Activated CD8-positive, alpha-beta T cell treated with anti-CD3 and anti-CD28 coated beads for 36 hours (primary cell): ENCODE measurements around the gene CLTA. TPM values are rescaled to one million over a fixed set of nuclear protein-coding genes. Genes with fewer than 3 reads are reported as not detected.

ENCODE experiments used
- ATAC-seq: fragments of 200-7000 bp; cut with Tn5 transposase; one replicate; pipeline ENCODE4 v1.10.0; 2021; ENCODE audit warnings: mild to moderate bottlenecking, moderate library complexity
- CTCF ChIA-PET: fragments of 350-600 bp; sonication (Branson Sonifier 250); formaldehyde crosslinking; loops from one replicate; lab custom pipeline; 2021; ENCODE audit warnings: antibody characterized with exemption; lab: Charles Lee
- POLR2A ChIA-PET: fragments of 350-600 bp; sonication (Branson Sonifier 250); formaldehyde crosslinking; loops from one replicate; lab custom pipeline; 2021; ENCODE audit warnings: antibody characterized with exemption; lab: Charles Lee
- DNase-seq: peaks from one replicate; pipeline ENCODE4 v3.0.0-alpha.2; 2020
- H3K27ac Mint-ChIP-seq: one replicate; pipeline ENCODE4 v1.8.0; 2021; ENCODE audit warnings: mild to moderate bottlenecking, mixed read lengths
- H3K27me3 Mint-ChIP-seq: one replicate; pipeline ENCODE4 v1.8.0; 2021; ENCODE audit warnings: mixed read lengths
- H3K36me3 Mint-ChIP-seq: one replicate; pipeline ENCODE4 v1.8.0; 2021; ENCODE audit warnings: low read depth, mixed read lengths
- H3K4me1 Mint-ChIP-seq: one replicate; pipeline ENCODE4 v1.8.0; 2021; ENCODE audit warnings: low read depth, mixed read lengths
- H3K4me3 Mint-ChIP-seq: one replicate; pipeline ENCODE4 v1.8.0; 2021; ENCODE audit warnings: mild to moderate bottlenecking, moderate library complexity, mixed read lengths
- H3K9me3 Mint-ChIP-seq: one replicate; pipeline ENCODE4 v1.8.0; 2021; ENCODE audit warnings: mixed read lengths
- CTCF ChIP-seq: fragments of 200-600 bp; IDR thresholded peaks from one replicate; pipeline ENCODE4 v1.8.0; 2022; ENCODE audit warnings: antibody characterized with exemption, mild to moderate bottlenecking
- intact Hi-C: fragments of 100-400 bp; cut with micrococcal nuclease; formaldehyde crosslinking; loops from one replicate; pipeline ENCODE4 v1.10.0; 2022
- total RNA-seq, 2 experiments: library from RNA; stranded (reverse); gene quantifications; one replicate each; pipeline ENCODE4 v1.2.3, GENCODE V29; 2021

The CLTA gene
- total RNA-seq, 2 experiments from 2014 or later: 116 to 119 TPM

DNA sequence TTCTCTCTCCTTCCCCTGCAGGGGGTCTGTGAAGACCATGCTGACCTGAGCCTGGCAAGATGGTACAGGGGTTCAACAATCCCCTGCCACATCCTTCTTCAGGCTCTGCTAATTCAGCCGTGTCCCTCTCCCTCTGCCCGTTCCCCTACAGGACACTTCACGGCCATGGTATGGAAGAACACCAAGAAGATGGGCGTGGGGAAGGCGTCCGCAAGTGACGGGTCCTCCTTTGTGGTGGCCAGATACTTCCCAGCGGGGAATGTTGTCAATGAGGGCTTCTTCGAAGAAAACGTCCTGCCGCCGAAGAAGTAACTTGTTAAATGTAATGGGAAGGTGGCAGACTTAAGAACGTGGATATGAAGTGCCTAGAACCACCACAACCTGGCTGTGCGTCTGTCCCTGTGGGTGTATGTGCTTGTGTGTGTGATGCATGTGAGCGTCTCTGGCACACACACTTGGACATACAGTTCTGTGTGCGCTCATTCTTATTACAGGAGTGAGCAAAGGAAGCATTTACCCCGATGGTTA, 28.4 kb upstream of the CLTA start:
- ChIA-PET CTCF (interaction anchor here (2.8 to 10.1 kb wide), 3 partner anchors 28 to 60 kb away, joined by 10 to 330 read pairs (median 71); partner anchors contain the start of gene CLTA), POLR2A (interaction anchor here (0.9 kb wide), 1 partner anchor 11 kb away, joined by 3 read pairs; no protein-coding TSS in a partner anchor)
- no peak for DNase-seq
- Mint-ChIP-seq H3K4me1 (peaks cover 11% of the 10 kb centered on the region), H3K4me3 (no peak overlapping the region), H3K36me3 (peaks cover 5% of the 10 kb centered on the region), H3K27me3 (no peaks in the 10 kb centered on the region), H3K27ac (no peak overlapping the region), H3K9me3 (no peaks in the 10 kb centered on the region)
- no peak for ATAC-seq
- intact Hi-C loops: no loop called here
- TF ChIP-seq CTCF: no peak

DNA sequence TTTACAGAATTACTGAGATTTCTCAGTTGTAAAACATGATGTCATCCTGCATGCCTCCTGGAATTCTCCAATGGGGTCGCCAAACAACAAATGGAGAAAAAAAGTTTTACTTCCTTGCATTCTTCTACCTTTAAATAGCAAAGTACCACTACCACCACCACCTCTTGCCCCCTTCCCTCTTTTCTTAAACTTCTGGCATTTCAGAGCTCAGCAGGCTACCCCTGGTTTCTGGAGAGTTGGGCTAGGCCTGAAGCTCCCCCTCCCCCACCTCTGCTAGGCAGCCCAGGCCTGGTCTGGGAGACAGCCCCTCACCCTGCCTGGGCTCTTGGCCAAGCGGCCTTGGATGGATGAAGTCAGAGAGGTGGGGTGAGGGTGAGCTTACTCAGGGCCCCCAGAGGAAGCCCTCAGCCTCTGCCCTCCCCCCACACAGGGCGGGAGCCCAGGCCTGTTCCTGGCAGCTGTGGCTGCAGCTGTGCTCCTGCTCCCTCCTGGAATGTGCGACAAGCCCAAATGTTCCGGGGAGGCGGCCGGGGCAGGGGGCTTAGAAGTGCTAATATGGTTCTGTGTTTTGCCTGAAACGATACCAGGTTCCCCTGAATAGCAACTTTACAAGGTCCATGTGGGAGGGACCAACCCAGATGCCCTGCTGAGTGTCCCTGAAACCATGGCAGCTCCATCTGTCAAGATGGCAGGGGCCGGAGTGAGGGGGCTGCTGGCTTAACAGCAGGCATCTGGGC, 27.5 kb upstream of the CLTA start:
- TF ChIP-seq CTCF: no peak
- DNase-seq (no peak), ATAC-seq (no peak)
- H3K27ac Mint-ChIP-seq: no peak overlapping the region
- no peaks in the 10 kb centered on the region for H3K27me3 Mint-ChIP-seq
- peaks cover 8% of the 10 kb centered on the region for H3K4me1 Mint-ChIP-seq
- CTCF ChIA-PET: interaction anchor here (0.8 to 10.1 kb wide), 8 partner anchors 8 to 155 kb away, joined by 3 to 330 read pairs (median 8); partner anchors contain the start of genes CLTA and GLIPR2
- POLR2A ChIA-PET: interaction anchor here (0.9 to 1.6 kb wide), 3 partner anchors 12 to 53 kb away, joined by 3 to 4 read pairs (median 3); no protein-coding TSS in a partner anchor
- H3K9me3 Mint-ChIP-seq: no peaks in the 10 kb centered on the region
- peaks cover 3% of the 10 kb centered on the region for H3K36me3 Mint-ChIP-seq
- intact Hi-C loops: no loop called here
- no peak overlapping the region for H3K4me3 Mint-ChIP-seq

GRCh38 chr9:36163786-36164170, 26.9 kb upstream of the CLTA start:
- ChIA-PET POLR2A (interaction anchor here (1.1 to 1.6 kb wide), 3 partner anchors 28 to 62 kb away, joined by 3 to 4 read pairs (median 4); no protein-coding TSS in a partner anchor), CTCF (interaction anchor here (0.8 to 10.1 kb wide), 9 partner anchors 9 to 155 kb away, joined by 3 to 330 read pairs (median 6); partner anchors contain the start of genes CLTA and GLIPR2)
- H3K4me1 Mint-ChIP-seq: peaks cover 6% of the 10 kb centered on the region
- no peak overlapping the region for H3K4me3 Mint-ChIP-seq
- intact Hi-C loops: no loop called here
- DNase-seq (no peak), ATAC-seq (no peak)
- H3K27me3 Mint-ChIP-seq: no peaks in the 10 kb centered on the region
- no peak overlapping the region for H3K27ac Mint-ChIP-seq
- no peaks in the 10 kb centered on the region for H3K36me3 Mint-ChIP-seq
- TF ChIP-seq CTCF: no peak
- H3K9me3 Mint-ChIP-seq: no peaks in the 10 kb centered on the region

- intact Hi-C loops: no loop called here
Measured at GRCh38 chr9:36164372-36164771, 26.3 kb upstream of the CLTA start.

More at GRCh38 chr9:36164372-36164771, 26.3 kb upstream of the CLTA start:
- ChIA-PET POLR2A (interaction anchor here (0.7 to 1.6 kb wide), 5 partner anchors 10 to 63 kb away, joined by 3 to 4 read pairs (median 3); partner anchors contain the start of gene CLTA), CTCF (interaction anchor here (0.8 to 10.1 kb wide), 10 partner anchors 10 to 156 kb away, joined by 3 to 330 read pairs (median 8); partner anchors contain the start of genes CLTA and GLIPR2)
- Mint-ChIP-seq H3K27ac (no peak overlapping the region), H3K9me3 (no peaks in the 10 kb centered on the region), H3K4me1 (peaks cover 6% of the 10 kb centered on the region), H3K4me3 (no peak overlapping the region), H3K36me3 (no peaks in the 10 kb centered on the region), H3K27me3 (no peaks in the 10 kb centered on the region)
- no peak for ATAC-seq
- DNase-seq: no peak
- no peak for TF ChIP-seq CTCF
